GM18505 (cell line): ENCODE measurements around the gene IGF2BP3.
A peak's percentile ranks its signal among the peaks of the same experiment; 100 is the strongest.
"Not testable (repeated sequence)": the region's sequence is repeated elsewhere in the genome, so short reads cannot be mapped to it uniquely, and the experiment has no call there.

Experiments
- ATAC-seq: cut with Tn5 transposase; IDR thresholded peaks from one replicate; pipeline ENCODE4 v1.9.1; 2021; ENCODE audit not compliant: unreplicated experiment
- POLR2A ChIP-seq: IDR thresholded peaks from 4 replicates; pipeline ENCODE4 v1.6.1; 2011; ENCODE audit warnings: borderline replicate concordance; ENCODE audit not compliant: insufficient read depth, insufficient read length; ENCODE audit errors: extremely low read depth

The IGF2BP3 gene

GRCh38 chr7:23332910-23333612 lies 137.2 kb downstream of the IGF2BP3 start:
- no peak for TF ChIP-seq POLR2A
- ATAC-seq: no peak

- no peak for TF ChIP-seq POLR2A
- ATAC-seq: no peak
Observed at GRCh38 chr7:23332193-23332592, 138.1 kb downstream of the IGF2BP3 start.

- ATAC-seq: no peak
- no peak for TF ChIP-seq POLR2A
Observed at GRCh38 chr7:23331132-23331531, 139.2 kb downstream of the IGF2BP3 start.

- no peak for TF ChIP-seq POLR2A
- ATAC-seq: no peak
Observed at GRCh38 chr7:23315366-23315765, 154.9 kb downstream of the IGF2BP3 start.

- ATAC-seq: not testable (repeated sequence)
Observed at GRCh38 chr7:23312141-23312540, 158.2 kb downstream of the IGF2BP3 start.

GRCh38 chr7:23308754-23309153 lies 161.5 kb downstream of the IGF2BP3 start:
- no peak for ATAC-seq
- no peak for TF ChIP-seq POLR2A

GRCh38 chr7:23306936-23307521 lies 163.3 kb downstream of the IGF2BP3 start:
- no peak for TF ChIP-seq POLR2A
- no peak for ATAC-seq

GRCh38 chr7:23299770-23300300 lies 170.5 kb downstream of the IGF2BP3 start:
- TF ChIP-seq POLR2A: no peak
- ATAC-seq: peak; percentile 14

- peak; percentile 93 for TF ChIP-seq POLR2A
- peak; percentile 99 for ATAC-seq
Observed at GRCh38 chr7:23298885-23299769, 171.2 kb downstream of the IGF2BP3 start, which contains the start of gene MALSU1. TSS of gene MALSU1 (plus strand) at chr7:23299339. CDS start at chr7:23299353, 14 bp downstream.

GRCh38 chr7:23298141-23298881 lies 172.0 kb downstream of the IGF2BP3 start:
- no peak for TF ChIP-seq POLR2A
- no peak for ATAC-seq

GRCh38 chr7:23295401-23295697 lies 174.9 kb downstream of the IGF2BP3 start:
- no peak for ATAC-seq
- TF ChIP-seq POLR2A: no peak

GRCh38 chr7:23294549-23295400 lies 175.5 kb downstream of the IGF2BP3 start:
- no peak for ATAC-seq
- no peak for TF ChIP-seq POLR2A
